Measurements from ENCODE around the gene OTOP3. TPM values are rescaled to one million over a fixed set of nuclear protein-coding genes. Genes with fewer than 3 reads are reported as not detected.
A peak's percentile ranks its signal among the peaks of the same experiment; 100 is the strongest.

Gene OTOP3
- polyA plus RNA-seq, 3 donors, result not detected

- WGBS (ENCODE audit: insufficient coverage), result 88% methylated on average over 3 of the region's 3 CpGs
- Histone ChIP-seq H4K20me1 (ENCODE audit: insufficient read depth, low read length) (no peaks in the 10 kb centered on the region), H3K9ac (ENCODE audit: insufficient read depth, low read length, poor library complexity, severe bottlenecking) (no peak overlapping the region), H3K4me1 (ENCODE audit: control insufficient read depth in 1 of 2, insufficient read depth in 2 of 2, low read length in 2 of 2) (peaks cover 12 to 17% of the 10 kb centered on the region in 2 donors), H3K27me3 (ENCODE audit: control insufficient read depth in 2 of 2, insufficient read depth in 2 of 2, low read length in 2 of 2) (peaks cover 24 to 50% of the 10 kb centered on the region in 2 donors), H3K36me3 (replicated peaks in 1 of 2; ENCODE audit: control insufficient read depth in 1 of 2, insufficient read depth in 2 of 2, low read length in 2 of 2) (no peaks in the 10 kb centered on the region), H3K4me2 (replicated peaks; ENCODE audit: extremely low read depth, low read length, poor library complexity, severe bottlenecking) (no peak overlapping the region), H3K9me3 (replicated peaks in 1 of 2; ENCODE audit: control insufficient read depth in 1 of 2, insufficient read depth in 1 of 2, low read length in 2 of 2) (peaks cover 0 to 6% of the 10 kb centered on the region in 2 donors), H2AFZ (ENCODE audit: insufficient read depth, low read depth, low read length, poor library complexity, severe bottlenecking) (no peak overlapping the region), H3K27ac (ENCODE audit: low read depth in 1 of 2, low read length in 2 of 2) (no peak overlapping the region), H3K79me2 (ENCODE audit: insufficient read depth, low read length) (no peaks in the 10 kb centered on the region), H3K4me3 (replicated peaks in 1 of 3; ENCODE audit: low read depth in 2 of 3, low read length in 3 of 3) (no peak overlapping the region)
- H3K9me3 Mint-ChIP-seq, result peaks cover 0 to 13% (median 5%) of the 10 kb centered on the region in 7 donors
- peaks cover 0 to 6% of the 10 kb centered on the region in 2 donors for H3K36me3 Mint-ChIP-seq
- no peak for DNase-seq
- peaks cover 46 to 66% (median 57%) of the 10 kb centered on the region in 3 donors for H3K27me3 Mint-ChIP-seq (ENCODE audit: low read depth in 3 of 3)
- no peak for TF ChIP-seq CTCF (IDR thresholded peaks at IDR 0.05)
- peak overlapping the region in 1 of 7 donors; percentile 50 for H3K27ac Mint-ChIP-seq
- H3K4me3 Mint-ChIP-seq, result peak overlapping the region in 1 of 2 donors; percentile 71
- peaks cover 9% of the 10 kb centered on the region for H3K4me1 Mint-ChIP-seq
- intact Hi-C loops (cut with micrococcal nuclease), result no loop called here
Observed at GRCh38 chr17:74970395-74970794, 34.7 kb downstream of the OTOP3 start.

- H3K27me3 ChIP-seq (ENCODE audit: control insufficient read depth in 2 of 2, insufficient read depth in 2 of 2, low read length in 2 of 2), result peaks cover 24 to 50% of the 10 kb centered on the region in 2 donors
- Mint-ChIP-seq H3K27me3 (ENCODE audit: low read depth in 3 of 3) (peaks cover 51 to 71% (median 62%) of the 10 kb centered on the region in 3 donors), H3K4me3 (peak overlapping the region in 1 of 2 donors; percentile 71), H3K4me1 (peaks cover 9% of the 10 kb centered on the region), H3K36me3 (peaks cover 0 to 6% of the 10 kb centered on the region in 2 donors), H3K27ac (peak overlapping the region in 1 of 7 donors; percentile 63), H3K9me3 (peaks cover 0 to 13% (median 5%) of the 10 kb centered on the region in 7 donors)
- H3K4me2 ChIP-seq (replicated peaks; ENCODE audit: extremely low read depth, low read length, poor library complexity, severe bottlenecking), result no peak overlapping the region
- 91% methylated on average over 3 of the region's 8 CpGs for WGBS (ENCODE audit: insufficient coverage)
- no peaks in the 10 kb centered on the region for H3K36me3 ChIP-seq (replicated peaks in 1 of 2; ENCODE audit: control insufficient read depth in 1 of 2, insufficient read depth in 2 of 2, low read length in 2 of 2)
- H3K27ac ChIP-seq (ENCODE audit: low read depth in 1 of 2, low read length in 2 of 2), result no peak overlapping the region
- intact Hi-C loops (cut with micrococcal nuclease), result no loop called here
- no peaks in the 10 kb centered on the region for H4K20me1 ChIP-seq (ENCODE audit: insufficient read depth, low read length)
- no peak overlapping the region for H3K4me3 ChIP-seq (replicated peaks in 1 of 3; ENCODE audit: low read depth in 2 of 3, low read length in 3 of 3)
- no peak overlapping the region for H3K9ac ChIP-seq (ENCODE audit: insufficient read depth, low read length, poor library complexity, severe bottlenecking)
- peaks cover 0 to 6% of the 10 kb centered on the region in 2 donors for H3K9me3 ChIP-seq (replicated peaks in 1 of 2; ENCODE audit: control insufficient read depth in 1 of 2, insufficient read depth in 1 of 2, low read length in 2 of 2)
- no peak overlapping the region for H2AFZ ChIP-seq (ENCODE audit: insufficient read depth, low read depth, low read length, poor library complexity, severe bottlenecking)
- DNase-seq, result no peak
- TF ChIP-seq CTCF (IDR thresholded peaks at IDR 0.05), result no peak
- H3K4me1 ChIP-seq (ENCODE audit: control insufficient read depth in 1 of 2, insufficient read depth in 2 of 2, low read length in 2 of 2), result peaks cover 12 to 17% of the 10 kb centered on the region in 2 donors
- H3K79me2 ChIP-seq (ENCODE audit: insufficient read depth, low read length), result no peaks in the 10 kb centered on the region
Observed at GRCh38 chr17:74971069-74971841, 35.6 kb downstream of the OTOP3 start.

Measured in CD14-positive monocyte (primary cell).